ENCODE data around the gene FHAD1. TPM values are rescaled to one million over a fixed set of nuclear protein-coding genes. Genes with fewer than 3 reads are reported as not detected.

The FHAD1 gene
- total RNA-seq, 4 donors from 2014 or later = not detected

DNA sequence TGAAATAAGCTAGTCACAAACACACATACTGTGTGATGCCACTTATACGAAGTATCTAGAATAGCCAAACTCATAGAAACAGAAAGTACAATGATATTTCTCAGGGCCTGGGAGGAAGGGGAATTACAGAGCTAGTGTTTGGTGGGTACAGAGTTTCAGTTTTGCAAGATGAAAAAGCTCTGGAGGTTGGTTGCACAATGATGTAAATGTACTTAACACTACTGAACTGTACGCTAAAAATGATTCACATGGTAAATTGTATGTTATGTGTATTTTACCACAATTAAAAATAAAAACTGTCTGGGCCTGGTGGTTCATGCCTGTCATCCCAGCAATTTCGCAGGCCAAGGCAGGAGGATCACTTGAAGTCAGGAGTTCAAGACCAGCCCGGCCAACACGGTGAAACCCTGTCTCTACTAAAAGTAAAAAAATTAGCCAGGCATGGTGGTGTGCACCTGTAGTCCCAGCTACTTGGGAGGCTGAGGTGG, 15.3 kb upstream of the FHAD1 start:
- Histone ChIP-seq H3K27me3 (no peaks in the 10 kb centered on the region), H3K36me3 (no peaks in the 10 kb centered on the region), H3K4me3 (no peak overlapping the region), H3K27ac (no peak overlapping the region), H3K4me1 (no peaks in the 10 kb centered on the region), H3K9me3 (no peaks in the 10 kb centered on the region)
- TF ChIP-seq, protein P1, sequence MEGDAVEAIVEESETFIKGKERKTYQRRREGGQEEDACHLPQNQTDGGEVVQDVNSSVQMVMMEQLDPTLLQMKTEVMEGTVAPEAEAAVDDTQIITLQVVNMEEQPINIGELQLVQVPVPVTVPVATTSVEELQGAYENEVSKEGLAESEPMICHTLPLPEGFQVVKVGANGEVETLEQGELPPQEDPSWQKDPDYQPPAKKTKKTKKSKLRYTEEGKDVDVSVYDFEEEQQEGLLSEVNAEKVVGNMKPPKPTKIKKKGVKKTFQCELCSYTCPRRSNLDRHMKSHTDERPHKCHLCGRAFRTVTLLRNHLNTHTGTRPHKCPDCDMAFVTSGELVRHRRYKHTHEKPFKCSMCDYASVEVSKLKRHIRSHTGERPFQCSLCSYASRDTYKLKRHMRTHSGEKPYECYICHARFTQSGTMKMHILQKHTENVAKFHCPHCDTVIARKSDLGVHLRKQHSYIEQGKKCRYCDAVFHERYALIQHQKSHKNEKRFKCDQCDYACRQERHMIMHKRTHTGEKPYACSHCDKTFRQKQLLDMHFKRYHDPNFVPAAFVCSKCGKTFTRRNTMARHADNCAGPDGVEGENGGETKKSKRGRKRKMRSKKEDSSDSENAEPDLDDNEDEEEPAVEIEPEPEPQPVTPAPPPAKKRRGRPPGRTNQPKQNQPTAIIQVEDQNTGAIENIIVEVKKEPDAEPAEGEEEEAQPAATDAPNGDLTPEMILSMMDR (IDR thresholded peaks at IDR 0.05 in 4 of 5, conservative IDR thresholded peaks at IDR 0.05 in 1 of 5) = no peak
- no peak for TF ChIP-seq POLR2A (IDR thresholded peaks at IDR 0.05)
- ATAC-seq = no peak
- DNase-seq = no peak
- intact Hi-C loops (cut with DNase I; ENCODE audit: low total_unique reads) (no loop called here), in situ Hi-C loops (cut with MboI; ENCODE audit: low sequenced_read_pairs in 4 of 4) (no loop called here)

DNA sequence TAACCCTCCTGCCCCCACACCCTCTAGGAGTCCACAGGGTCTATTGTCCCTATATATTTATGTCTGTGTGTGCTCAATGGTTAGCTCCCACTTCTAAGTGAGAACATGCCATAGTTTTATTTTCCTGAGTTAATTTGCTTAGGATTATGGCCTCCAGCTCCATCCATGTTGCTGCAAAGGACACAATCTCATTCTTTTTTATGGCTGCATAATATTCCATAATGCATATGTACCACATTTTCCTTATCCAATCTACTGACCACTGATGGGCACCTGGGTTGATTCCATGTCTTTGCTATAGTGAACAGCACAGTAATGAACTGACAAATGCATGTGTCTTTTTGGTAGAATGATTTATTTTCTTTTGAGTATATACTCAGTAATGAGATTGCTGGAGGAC, 13.3 kb upstream of the FHAD1 start:
- intact Hi-C loops (cut with DNase I; ENCODE audit: low total_unique reads) = no loop called here
- TF ChIP-seq, protein P1 (IDR thresholded peaks at IDR 0.05 in 4 of 5, conservative IDR thresholded peaks at IDR 0.05 in 1 of 5) = no peak
- TF ChIP-seq POLR2A (IDR thresholded peaks at IDR 0.05) = no peak
- no peaks in the 10 kb centered on the region for H3K36me3 ChIP-seq
- no peak for ATAC-seq
- no peaks in the 10 kb centered on the region for H3K4me1 ChIP-seq
- DNase-seq = no peak
- in situ Hi-C loops (cut with MboI; ENCODE audit: low sequenced_read_pairs in 4 of 4) = no loop called here
- H3K27ac ChIP-seq = no peak overlapping the region
- H3K27me3 ChIP-seq = no peaks in the 10 kb centered on the region
- no peak overlapping the region for H3K4me3 ChIP-seq
- no peaks in the 10 kb centered on the region for H3K9me3 ChIP-seq

DNA sequence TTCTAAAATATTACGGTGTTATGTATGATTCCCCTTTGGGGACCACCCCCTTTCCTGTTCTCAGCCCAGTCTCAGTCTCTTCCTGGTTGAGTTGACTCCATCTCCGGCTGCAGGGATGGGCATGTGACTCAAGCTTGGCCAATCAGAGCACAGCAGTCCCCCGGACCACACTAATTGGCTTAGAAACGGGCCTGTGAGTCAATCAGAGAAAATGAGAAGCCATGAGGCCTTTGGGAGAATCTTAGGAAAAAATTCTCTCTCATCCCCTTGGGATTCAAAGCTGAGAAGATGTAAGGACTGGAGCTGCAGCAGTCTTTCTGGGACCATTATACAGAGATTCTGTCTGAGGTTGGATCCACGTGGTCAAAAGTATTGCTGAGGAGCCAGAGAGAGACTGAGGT, 10.7 kb upstream of the FHAD1 start:
- no peak for DNase-seq
- Histone ChIP-seq H3K9me3 (no peaks in the 10 kb centered on the region), H3K27ac (no peak overlapping the region), H3K27me3 (no peaks in the 10 kb centered on the region), H3K36me3 (no peaks in the 10 kb centered on the region), H3K4me3 (no peak overlapping the region), H3K4me1 (no peaks in the 10 kb centered on the region)
- in situ Hi-C loops (cut with MboI; ENCODE audit: low sequenced_read_pairs in 4 of 4) = no loop called here
- intact Hi-C loops (cut with DNase I; ENCODE audit: low total_unique reads) = no loop called here
- TF ChIP-seq, protein P1 (IDR thresholded peaks at IDR 0.05 in 4 of 5, conservative IDR thresholded peaks at IDR 0.05 in 1 of 5) = no peak
- ATAC-seq = no peak

DNA sequence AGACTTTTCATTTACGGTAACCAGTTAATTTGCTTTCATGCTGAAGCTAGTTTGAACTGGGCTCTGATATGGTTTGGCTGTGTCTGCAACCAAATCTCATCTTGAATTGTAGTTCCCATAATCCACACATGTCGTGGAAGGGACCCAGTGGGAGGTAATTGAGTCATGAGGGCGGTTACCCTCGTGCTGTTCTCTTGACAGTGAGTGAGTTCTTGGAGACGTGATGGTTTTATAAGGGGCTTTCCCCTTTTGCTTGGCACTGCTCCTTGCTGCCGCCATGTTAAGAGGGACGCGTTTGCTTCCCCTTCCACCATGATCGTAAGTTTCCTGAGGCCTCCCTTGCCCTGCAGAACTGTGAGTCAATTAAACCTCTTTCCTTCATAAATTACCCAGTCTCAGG, 10.3 kb upstream of the FHAD1 start:
- no peak overlapping the region for H3K4me3 ChIP-seq
- TF ChIP-seq, protein P1 (IDR thresholded peaks at IDR 0.05 in 4 of 5, conservative IDR thresholded peaks at IDR 0.05 in 1 of 5) = no peak
- no peak for TF ChIP-seq POLR2A (IDR thresholded peaks at IDR 0.05)
- ATAC-seq = no peak
- H3K4me1 ChIP-seq = no peaks in the 10 kb centered on the region
- no peaks in the 10 kb centered on the region for H3K9me3 ChIP-seq
- in situ Hi-C loops (cut with MboI; ENCODE audit: low sequenced_read_pairs in 4 of 4) = no loop called here
- no peaks in the 10 kb centered on the region for H3K27me3 ChIP-seq
- H3K36me3 ChIP-seq = no peaks in the 10 kb centered on the region
- no peak overlapping the region for H3K27ac ChIP-seq
- DNase-seq = no peak
- intact Hi-C loops (cut with DNase I; ENCODE audit: low total_unique reads) = no loop called here

DNA sequence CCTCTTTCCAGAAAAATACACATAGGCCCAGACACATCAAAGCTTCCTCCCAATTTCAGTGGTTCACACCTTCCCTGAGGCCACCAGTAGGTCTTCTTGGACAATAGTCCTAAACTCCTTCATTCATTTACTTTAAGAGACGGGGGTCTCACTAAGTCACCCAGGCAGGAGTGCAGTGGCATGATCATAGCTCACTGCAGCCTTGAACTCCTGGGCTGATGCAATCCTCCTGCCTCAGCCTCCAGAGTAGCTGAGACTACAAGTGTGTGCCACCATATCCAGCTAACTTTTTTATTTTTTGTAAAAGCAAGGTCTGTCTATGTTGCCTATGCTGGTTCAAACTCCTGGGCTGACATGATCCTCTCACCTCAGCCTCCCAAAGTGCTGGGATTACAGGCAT, 8.2 kb upstream of the FHAD1 start:
- Histone ChIP-seq H3K9me3 (no peaks in the 10 kb centered on the region), H3K27me3 (no peaks in the 10 kb centered on the region), H3K36me3 (no peaks in the 10 kb centered on the region), H3K4me1 (no peaks in the 10 kb centered on the region), H3K27ac (no peak overlapping the region), H3K4me3 (no peak overlapping the region)
- no peak for ATAC-seq
- no peak for TF ChIP-seq POLR2A (IDR thresholded peaks at IDR 0.05)
- TF ChIP-seq, protein P1 (IDR thresholded peaks at IDR 0.05 in 4 of 5, conservative IDR thresholded peaks at IDR 0.05 in 1 of 5) = no peak
- intact Hi-C loops (cut with DNase I; ENCODE audit: low total_unique reads) = no loop called here
- in situ Hi-C loops (cut with MboI; ENCODE audit: low sequenced_read_pairs in 4 of 4) = no loop called here
- DNase-seq = no peak
